Fibroblast of skin of abdomen (primary cell): ENCODE measurements around the gene TNP1.
A peak's percentile ranks its signal among the peaks of the same experiment; 100 is the strongest.

ENCODE experiments used
- DNase-seq: peaks from one replicate; pipeline ENCODE4 v3.0.0-alpha.2; 2013

The TNP1 gene

DNA sequence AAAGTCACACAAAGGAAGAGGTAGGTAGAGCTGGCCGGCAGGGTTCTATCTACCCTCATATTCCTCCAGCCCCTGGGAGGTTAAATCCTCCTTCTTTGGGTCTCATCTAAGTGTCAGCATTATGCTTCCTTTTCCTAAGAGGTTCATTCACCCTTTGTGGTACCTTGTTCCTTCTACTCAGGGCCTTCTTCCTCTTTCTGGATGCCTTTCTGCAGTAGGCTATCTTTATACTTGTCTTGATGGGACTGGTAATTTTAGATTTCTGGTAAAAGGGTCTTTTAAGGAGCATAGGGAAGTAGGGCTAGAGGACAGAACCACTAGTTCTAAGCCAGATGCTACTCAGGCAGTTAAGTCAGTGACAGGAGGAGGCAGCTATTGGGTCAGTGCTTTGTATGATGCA, 13.7 kb upstream of the TNP1 start:
- DNase-seq: no peak

DNA sequence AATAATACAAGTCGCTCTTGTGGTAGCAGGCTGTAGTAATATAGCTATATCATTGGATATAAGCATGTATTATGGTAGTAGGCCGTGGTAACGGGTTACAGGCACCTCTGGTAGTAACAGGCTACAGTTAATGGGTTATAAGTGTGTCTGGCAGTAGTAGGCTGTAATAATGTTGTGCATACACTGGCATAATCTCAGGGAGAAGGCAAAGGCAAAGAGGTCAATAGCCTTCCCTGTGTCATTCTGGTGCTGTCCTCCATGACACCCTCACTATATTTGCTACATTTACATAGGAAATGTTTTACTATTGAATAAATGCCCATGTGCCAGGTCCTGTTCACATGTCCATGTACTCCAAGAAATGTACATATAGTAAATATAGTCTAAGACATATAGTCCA, 12.8 kb upstream of the TNP1 start:
- DNase-seq: no peak

DNA sequence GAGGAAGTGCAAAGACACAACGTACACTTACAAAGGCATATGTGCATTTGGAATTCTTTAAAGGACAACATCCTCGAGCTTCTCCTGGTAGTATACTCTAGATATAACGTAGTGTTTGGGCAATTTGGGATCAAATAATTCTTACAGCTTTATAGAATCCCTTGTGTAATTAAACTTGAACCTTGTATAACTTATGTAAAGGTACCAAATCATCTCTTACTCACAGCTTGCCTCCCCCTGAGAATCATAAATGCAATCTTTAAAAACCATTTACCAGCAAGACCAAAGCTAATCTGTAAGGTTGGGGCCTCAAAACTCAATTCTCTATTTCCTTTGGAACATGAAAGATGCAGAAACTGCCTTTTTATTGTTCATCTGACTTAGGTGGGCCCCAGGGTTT, 12.2 kb upstream of the TNP1 start:
- no peak for DNase-seq

DNA sequence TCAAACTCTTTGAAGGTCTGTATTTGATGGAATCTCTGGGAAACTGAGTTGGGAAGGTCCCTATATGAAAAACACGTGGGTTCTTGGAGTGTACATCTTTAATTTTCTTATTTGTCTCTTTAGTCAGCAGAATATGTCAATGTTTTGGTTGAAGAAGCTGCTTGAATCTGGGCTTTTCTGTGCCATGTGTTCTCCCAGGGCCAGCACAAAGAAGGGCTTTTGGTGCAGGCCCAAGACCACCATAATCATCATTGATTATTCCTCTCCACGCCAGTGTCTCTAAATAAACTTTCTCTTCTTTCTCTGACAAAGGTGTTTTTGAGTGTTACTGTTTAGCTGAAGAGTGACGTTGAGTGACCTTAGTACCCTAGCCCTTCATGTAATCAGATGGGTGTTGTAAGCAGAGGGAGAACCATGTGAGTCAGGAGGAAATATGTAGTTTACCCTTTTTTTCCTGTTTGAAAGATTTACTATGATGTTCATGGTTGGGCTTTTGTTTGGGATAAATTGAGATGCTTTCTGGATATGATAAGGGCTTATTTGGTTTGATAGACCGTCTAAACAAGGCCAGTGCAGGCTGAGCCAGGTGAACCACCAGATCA, 11.6 kb upstream of the TNP1 start:
- no peak for DNase-seq

DNA sequence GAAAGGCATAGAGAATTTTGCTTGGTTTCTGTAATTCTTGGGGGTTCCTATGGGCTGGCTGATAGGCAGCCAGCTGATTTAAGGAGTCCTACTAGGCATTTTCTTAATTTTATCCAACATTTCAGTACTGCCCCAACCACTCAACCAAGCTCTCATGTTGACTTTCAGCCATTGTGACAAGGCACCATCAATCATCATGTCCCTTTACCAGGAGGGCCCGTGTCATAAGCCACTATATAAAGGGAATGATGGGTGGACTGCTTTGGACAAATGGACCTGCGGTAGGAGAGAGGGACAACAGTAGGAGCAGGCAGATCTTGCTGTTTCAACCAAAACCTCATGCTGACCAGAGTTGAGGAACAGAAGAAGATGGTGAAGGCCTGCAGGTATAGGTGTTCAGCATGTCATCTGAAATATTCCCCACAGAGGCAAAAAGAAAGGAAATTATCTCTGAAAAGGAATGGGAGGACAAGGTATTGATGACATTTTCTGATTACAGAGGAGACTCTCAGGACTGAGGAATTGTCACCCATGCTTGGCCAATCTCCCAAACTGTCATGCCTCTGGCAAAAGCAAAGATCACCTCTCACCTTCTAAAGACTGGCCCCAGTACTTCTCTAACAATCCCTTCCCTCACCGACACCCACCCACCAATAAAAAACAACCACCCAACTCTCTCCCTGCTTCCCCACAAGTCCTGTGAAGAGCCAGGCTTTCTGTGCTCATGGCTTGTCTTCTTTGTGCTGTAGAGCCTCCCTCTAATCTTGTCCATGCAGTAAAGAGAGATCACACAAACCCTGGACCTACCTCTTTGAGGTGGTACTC, 10.9 kb upstream of the TNP1 start:
- DNase-seq: no peak

DNA sequence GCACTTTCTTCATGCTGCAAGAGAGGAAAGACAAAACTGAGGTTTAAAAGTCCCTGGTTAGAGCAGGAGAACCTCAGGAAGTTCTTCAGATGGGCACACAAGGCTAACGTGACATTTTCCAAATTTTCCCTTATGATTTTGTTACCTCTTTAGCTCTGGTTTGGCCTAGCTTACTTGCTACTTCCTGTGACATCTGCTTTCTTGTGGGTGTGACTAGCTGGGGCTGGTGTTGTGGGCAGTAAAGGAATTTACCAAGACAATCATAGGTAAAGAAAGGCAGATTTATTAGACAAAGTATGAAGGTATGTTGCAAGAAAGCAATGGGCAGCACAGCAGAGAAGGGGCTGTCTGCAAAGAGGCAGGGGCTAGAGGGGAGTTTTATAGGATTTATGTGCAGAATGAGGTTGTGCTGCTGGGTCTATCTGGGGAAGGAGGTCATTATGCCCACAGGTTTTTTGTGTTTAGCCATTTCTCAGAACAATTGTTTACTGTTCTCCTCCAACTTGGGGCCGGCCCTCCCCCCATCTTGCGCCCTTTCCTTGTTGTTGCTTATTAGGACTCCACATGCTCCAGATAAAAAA, 6.7 kb upstream of the TNP1 start:
- no peak for DNase-seq

DNA sequence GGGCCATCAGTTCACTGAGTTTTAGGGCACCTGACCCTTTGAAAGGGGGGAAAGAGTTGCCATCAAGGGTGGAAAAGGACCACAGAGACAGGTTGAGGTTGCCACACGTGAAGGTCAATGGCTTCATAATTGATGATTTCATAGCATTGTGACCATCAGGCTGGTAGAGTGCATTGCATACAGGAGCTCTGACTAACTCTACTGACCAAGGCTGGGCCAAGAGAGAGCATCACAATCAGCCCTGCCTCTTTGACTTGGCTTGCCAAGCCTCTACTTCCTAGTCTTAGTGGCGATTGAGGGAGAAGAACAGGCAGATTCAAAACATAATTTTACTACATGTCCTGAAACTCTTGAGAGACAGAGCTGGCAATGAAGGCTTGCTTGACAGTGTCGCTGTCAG, 5.8 kb upstream of the TNP1 start:
- no peak for DNase-seq

DNA sequence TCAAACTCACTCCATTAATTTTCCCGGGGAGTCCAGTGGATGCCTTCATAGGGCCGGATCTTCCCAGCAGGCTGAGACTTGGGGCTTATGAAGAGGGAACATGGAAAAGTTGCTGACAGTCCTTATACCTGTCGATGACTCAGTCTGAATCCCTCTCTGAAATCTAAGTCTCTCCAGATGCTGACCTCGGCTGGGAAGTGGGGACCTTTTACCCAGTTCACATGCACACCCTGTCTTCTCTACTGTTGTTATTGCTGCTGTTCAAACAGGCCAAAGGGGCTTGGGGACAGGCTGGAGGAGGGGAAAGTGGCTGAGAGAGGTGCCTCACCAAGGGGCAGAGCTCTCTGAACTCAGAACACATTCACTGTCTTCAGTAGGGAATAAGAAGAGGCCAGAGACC, 4.1 kb upstream of the TNP1 start:
- DNase-seq: no peak

DNA sequence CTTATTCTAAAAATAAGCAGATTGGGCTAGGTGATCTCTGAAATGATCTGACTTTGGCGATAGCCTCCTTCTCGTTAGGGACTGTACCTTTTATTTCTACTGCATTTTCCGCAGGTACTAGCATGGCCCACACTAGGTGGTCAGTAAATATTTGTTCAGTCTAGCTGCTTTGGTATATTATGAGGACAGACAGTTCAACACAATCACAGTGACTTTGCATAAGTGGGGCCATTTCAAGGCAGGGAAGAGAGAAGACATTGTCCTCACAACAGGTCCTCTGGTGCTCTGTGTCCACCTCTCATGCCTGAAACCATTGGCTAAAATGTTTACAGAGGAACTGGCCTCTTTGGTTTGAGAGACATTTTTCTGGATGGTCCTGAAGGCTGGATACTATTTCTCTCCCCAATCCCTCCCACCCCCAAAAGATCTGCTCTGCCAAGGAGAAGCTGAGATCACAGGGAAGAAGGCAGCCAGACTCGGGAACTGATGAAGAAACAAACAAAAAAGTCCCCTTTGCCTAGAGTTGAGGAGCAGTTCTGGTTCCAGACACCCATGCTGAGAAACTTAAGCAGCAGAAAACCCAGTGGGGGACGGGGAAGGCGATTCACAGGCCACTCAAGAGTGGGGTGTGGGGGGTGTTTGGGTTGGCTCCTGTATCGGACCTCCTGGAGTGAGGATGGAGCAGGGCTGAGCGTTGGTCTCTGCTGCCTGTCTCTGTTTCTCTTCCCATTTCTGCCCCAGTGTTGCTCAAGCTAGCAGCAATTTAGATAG, 2.9 kb upstream of the TNP1 start:
- DNase-seq: no peak

DNA sequence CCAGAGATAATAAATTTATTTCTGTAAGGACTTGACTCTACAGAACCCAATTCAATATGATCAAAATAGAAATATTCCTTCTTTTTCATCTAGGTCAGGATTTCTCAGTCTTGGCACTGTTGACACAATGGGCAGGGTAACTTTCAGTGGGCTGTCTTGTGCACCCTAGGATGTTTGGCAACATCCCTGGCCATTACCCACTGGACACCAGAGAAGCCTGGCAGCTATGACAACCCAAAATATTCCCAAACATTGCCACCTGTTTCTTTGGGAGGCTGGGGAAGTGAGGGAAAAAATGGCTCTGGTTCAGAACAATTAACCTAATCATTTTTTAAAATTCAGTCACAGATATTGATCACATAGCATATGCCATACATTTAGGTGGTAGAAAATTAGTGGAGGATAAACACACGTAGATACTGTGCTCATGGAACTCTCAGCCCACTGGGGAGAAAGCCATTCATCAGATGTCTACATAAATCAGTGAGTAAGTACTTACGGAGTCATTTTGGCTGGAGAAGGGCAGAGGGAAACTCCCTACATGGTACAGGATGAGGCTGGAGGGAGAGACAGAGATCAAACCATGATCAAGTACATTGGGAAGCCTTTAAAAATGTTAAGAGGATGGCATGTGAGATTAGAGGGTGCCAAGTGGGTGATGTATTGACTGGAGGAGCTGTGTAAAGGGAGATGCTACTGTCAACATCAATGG, 718 bp upstream of the TNP1 start:
- no peak for DNase-seq

DNA sequence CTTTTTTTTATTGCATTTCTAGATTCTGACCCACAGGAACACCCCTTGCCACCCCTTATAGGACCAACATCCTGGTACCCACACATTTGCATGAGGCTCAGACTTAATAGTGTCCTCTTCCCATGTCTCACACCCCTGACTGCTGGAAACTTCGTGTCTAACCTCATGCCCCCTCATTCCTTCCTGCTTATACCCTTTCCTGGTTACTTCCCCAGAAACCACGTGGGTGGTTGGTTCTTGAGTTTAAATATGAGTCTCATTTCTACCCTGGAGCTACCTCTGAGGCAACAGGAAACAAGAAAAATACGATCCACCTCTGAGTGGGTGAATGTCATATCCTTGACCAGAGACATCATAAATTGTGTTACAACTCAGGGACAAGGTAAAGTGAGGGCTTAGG, 1.6 kb downstream of the TNP1 start:
- peak; percentile 20 for DNase-seq

DNA sequence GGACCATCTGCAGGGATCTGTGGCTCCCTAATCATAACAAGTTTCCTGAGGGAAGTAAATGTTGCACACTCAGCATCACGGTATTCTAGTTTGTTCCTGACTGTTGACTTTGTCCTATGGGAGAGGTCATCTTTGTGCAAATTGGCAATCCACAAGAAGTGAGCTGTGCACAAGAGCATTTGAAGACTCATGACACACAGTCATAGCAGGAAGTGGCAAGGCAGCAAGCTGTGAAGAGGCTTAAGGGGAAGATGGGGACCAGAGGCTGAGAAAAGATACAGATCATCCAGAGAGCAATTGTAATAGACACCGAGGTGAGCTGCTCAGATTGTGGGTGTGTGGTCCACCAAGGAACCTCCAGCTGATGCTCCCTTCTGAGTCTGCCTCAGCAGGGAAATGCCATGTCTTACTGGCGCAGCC, 2.7 kb downstream of the TNP1 start:
- DNase-seq: peak; percentile 63

DNA sequence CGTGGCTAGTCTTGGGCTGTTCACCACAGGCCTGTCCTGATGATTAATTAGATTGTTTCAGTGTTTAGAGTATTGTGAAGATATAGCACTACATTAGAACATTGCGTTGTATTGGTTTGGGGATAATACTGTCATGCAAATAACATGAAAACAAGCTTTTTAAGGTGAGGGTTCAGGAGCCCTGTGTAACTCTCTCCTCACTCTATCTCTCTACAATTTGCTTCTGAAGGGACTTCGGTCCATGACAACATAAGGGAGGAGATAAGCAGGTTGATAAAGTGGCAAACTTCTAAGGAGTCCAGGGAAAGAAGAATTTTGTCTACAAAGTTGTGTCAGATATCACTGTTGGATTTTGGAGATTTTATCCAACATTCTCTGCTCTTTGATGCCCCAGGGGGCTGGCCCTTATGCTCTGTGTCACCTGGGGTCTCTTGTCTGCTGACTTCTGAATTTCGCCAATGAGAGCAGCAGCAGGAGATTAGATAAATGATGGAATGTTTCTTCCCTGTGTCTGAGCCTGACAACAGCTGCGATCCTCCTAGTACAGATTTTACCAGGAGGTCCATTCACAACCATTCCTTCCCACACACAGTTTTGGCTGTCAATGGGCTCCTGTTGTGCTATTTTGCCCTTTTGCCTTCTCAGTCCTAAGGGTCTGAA, 3.3 kb downstream of the TNP1 start:
- no peak for DNase-seq

DNA sequence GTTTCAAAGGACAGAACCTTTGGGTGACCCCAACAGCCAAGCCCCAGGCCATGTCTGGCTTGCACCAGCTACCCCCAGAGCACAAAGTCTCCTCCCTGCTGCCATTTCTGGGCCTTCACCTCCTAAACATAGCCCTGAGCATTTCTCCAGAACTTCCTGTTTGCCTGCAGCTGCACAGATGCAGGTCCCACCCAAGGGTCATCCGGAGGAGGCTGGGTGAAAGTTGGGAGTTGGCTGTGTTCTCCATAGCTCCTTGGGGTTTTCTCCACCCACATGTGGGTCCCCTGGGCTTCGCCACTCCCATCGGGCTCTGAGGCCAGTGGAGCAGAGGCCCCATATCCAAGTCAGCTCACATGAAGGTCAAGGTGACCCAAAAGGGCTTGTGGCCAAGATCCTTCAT, 4.3 kb downstream of the TNP1 start:
- DNase-seq: no peak

DNA sequence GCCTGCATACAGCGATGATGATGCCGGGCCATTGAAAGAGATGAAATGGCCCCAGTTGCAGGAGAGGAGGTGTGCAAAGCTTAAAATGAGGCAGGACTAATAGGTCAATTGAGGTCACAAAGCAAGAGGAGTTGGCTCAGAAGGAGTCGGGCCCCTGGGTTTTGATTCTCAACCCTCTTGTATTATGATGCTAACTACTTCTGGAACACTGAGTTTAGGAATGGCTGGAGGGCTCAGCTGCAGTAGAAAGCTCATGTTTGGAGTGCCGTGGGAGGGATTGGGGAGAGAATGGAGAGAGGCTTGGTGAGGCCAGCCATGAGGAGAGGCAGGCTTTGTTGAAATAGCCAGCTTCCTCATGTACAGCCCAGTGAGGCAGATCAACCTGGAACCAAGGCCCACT, 4.8 kb downstream of the TNP1 start:
- no peak for DNase-seq

DNA sequence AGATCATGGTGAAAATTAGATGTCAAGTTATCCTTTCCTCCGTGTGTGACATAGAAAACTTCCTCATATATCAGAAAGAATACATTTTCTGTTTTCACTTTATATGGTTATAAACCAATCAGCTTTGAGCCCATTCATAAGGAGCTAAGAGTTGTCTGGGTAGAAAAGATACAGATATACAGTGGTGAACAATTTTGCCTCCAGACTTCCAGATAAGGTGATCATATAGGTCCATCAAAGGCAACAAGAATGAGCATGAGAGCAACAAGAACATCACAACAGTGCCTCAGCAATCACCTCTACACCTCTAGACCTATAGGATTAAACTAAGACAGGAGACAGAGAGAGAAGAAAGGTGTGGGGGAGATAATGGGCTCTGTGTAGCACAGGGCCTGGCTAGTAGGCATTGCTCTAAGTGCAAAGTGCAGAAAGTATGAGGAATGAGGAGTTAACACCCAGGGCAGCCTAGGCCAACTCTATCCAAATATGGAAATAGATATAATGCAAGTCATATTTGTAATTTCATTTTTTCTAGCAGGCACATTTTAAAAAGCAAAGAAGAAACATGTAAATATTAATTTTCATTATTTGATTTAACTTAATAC, 8.3 kb downstream of the TNP1 start:
- no peak for DNase-seq

DNA sequence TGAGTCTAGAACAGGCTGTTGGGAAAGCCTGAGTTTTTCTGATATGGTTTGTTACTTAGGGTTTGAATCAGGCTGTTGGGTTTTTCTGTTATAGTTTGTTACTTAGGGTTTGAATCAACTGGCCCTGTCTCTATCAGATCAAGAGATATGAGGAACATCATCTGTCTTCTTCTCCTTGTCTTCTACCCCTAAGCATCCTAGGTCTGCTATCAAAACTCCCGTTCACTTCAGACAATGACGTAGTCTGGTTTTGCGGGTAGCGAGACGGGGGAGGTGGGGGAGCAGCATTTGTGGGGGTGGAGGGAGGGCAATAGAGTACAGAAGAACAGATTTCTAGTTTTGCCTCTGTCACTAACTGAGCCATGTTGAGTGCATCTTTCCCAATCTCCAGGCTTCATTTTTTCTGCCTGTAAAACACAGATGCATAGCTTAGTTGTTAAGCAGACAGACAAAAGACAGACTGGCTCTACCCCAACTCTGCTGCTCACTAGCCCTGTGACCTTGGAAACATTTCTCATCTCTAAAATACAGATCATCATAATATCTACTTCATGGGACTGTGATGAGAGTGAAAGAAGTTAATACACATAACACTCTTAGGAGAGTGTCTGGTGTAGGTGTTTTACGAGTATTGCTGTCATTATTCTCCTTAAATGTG, 9.1 kb downstream of the TNP1 start:
- DNase-seq: peak; percentile 17

DNA sequence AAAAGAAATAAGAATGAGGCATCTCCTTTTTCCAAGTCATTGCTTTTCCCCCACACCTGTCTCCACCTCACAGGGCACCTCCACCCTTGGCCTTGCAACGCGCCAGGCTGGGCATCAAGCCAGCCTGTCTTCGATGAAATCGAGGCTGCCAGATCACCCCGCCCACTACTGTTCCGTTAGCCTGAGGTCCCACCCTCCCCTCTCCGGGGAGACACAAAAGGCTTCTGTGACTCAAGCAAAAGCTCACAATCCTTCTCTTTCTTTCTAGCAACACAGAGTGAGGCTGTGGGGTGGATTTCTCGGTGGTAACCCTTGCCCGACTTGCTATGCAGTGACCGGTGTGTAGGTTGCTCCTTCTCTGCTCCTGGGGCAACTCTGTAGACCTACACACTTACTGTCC, 9.9 kb downstream of the TNP1 start:
- no peak for DNase-seq

DNA sequence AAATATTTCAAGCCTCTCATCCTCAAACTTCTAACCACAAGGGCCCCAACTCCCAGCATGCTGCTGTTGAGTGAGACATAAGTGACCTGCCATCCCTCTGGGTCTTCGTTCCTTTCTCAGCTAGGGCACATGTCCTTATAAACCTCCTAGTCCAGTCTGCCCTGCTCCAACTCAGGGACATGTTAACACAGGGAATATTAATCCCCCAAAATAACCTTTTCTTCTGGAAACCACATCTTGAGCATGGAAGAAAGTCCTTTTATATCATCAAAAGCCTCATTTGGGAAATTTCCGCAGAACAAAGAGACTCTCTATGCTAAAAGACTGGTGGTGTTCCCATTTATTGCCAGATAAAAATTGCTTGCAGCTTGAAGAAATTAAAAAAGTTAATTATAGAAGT, 14.4 kb downstream of the TNP1 start:
- DNase-seq: no peak

DNA sequence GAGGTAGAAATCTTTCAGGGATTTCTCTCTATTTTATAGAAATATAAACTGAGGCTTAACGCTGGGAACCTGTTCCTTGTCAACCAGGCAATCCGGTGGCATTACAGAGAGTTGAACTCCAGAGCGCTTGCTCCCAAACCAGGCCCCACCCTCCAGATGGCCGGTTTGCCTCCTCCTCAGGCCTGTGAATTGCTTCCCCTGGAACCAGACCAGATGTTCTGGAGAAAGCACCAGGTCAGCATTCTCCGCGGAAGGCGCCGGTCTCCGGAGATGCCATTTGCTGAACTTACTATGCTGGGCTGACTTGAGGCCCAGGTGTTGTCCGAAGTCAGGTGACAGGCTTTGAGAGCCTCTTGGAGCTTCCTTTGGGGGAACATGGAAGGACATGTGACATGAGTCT, 17.2 kb downstream of the TNP1 start:
- DNase-seq: peak; percentile 15

DNA sequence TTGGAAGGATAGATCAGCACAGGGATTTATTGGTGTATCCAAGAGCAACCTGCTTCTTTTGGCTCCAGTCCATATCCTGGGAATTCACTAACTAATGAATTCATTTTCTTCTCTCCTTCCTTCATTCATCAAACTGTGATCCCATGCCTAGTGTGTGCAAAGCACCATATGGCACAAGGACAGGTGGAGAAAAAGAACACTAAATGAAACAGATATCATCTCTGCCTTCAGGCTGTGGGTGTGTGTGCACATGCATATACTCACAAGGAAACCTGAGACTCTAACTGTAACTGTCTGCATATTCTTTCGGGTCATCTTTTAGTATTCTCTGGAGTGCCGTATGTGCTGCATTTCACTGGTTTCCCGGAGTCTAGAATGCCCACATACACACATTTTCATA, 20.2 kb downstream of the TNP1 start:
- DNase-seq: no peak
